ENCODE data around the gene FKBP2.

FKBP2 gene

GRCh38 chr11:64286801-64287159 lies 45.9 kb downstream of the FKBP2 start:
- no peak for FAIRE-seq

- no peak for FAIRE-seq
These were observed 46.9 kb downstream of the FKBP2 start for GRCh38 chr11:64287676-64288352.

- no peak for FAIRE-seq
These were observed 47.5 kb downstream of the FKBP2 start for GRCh38 chr11:64288353-64288750.

- FAIRE-seq = no peak
These were observed 48.2 kb downstream of the FKBP2 start for GRCh38 chr11:64289002-64289564.

- FAIRE-seq = no peak
These were observed 49.7 kb downstream of the FKBP2 start for GRCh38 chr11:64290352-64291261.

GRCh38 chr11:64291262-64291751 lies 50.4 kb downstream of the FKBP2 start, which contains the start of gene KCNK4:
KCNK4 (plus strand) TSS chr11:64291302; CDS start chr11:64293019, 1,717 bp downstream.
- FAIRE-seq = no peak

- FAIRE-seq = no peak
These were observed 51.0 kb downstream of the FKBP2 start for GRCh38 chr11:64291752-64292459.

GRCh38 chr11:64292460-64293254 lies 51.8 kb downstream of the FKBP2 start:
- FAIRE-seq = no peak

Data from A204.1 (cell line).